ENCODE measurements around the gene PLGLB1.
"Not testable (repeated sequence)": the region's sequence is repeated elsewhere in the genome, so short reads cannot be mapped to it uniquely, and the experiment has no call there.

Gene PLGLB1

GRCh38 chr2:87021744-87022143 is at the start of gene PLGLB1:
Gene PLGLB1, minus strand, starts transcription at chr2:87021844. Its CDS starts 61 bp downstream, at chr2:87021783.
- not testable (repeated sequence) for H3K27me3 ChIP-seq (ENCODE audit: control insufficient read depth, insufficient read depth, low read length); H3K9ac ChIP-seq (ENCODE audit: low read length); H3K27ac ChIP-seq (ENCODE audit: low read depth, low read length); H3K4me1 ChIP-seq (ENCODE audit: control insufficient read depth, insufficient read depth, low read length); H3K4me3 ChIP-seq (ENCODE audit: low read depth, low read length); H3K36me3 ChIP-seq (ENCODE audit: control insufficient read depth, insufficient read depth, low read length); H3K9me3 ChIP-seq (ENCODE audit: control insufficient read depth, insufficient read depth, low read depth, low read length)

- not testable (repeated sequence) for H3K27ac ChIP-seq (ENCODE audit: low read depth, low read length); H3K36me3 ChIP-seq (ENCODE audit: control insufficient read depth, insufficient read depth, low read length); H3K4me3 ChIP-seq (ENCODE audit: low read depth, low read length); H3K9ac ChIP-seq (ENCODE audit: low read length); H3K9me3 ChIP-seq (ENCODE audit: control insufficient read depth, insufficient read depth, low read depth, low read length); H3K27me3 ChIP-seq (ENCODE audit: control insufficient read depth, insufficient read depth, low read length); H3K4me1 ChIP-seq (ENCODE audit: control insufficient read depth, insufficient read depth, low read length)
Observed at GRCh38 chr2:87064305-87064704, 42.7 kb upstream of the PLGLB1 start.

GRCh38 chr2:87063431-87063830 is 41.8 kb upstream of the PLGLB1 start:
- H3K4me1 ChIP-seq (ENCODE audit: control insufficient read depth, insufficient read depth, low read length); H3K9me3 ChIP-seq (ENCODE audit: control insufficient read depth, insufficient read depth, low read depth, low read length); H3K9ac ChIP-seq (ENCODE audit: low read length); H3K27ac ChIP-seq (ENCODE audit: low read depth, low read length); H3K36me3 ChIP-seq (ENCODE audit: control insufficient read depth, insufficient read depth, low read length); H3K27me3 ChIP-seq (ENCODE audit: control insufficient read depth, insufficient read depth, low read length); H3K4me3 ChIP-seq (ENCODE audit: low read depth, low read length): not testable (repeated sequence)

- not testable (repeated sequence) for H3K27me3 ChIP-seq (ENCODE audit: control insufficient read depth, insufficient read depth, low read length); H3K9me3 ChIP-seq (ENCODE audit: control insufficient read depth, insufficient read depth, low read depth, low read length); H3K27ac ChIP-seq (ENCODE audit: low read depth, low read length); H3K9ac ChIP-seq (ENCODE audit: low read length); H3K4me1 ChIP-seq (ENCODE audit: control insufficient read depth, insufficient read depth, low read length); H3K36me3 ChIP-seq (ENCODE audit: control insufficient read depth, insufficient read depth, low read length); H3K4me3 ChIP-seq (ENCODE audit: low read depth, low read length)
Observed at GRCh38 chr2:87061519-87061918, 39.9 kb upstream of the PLGLB1 start.

GRCh38 chr2:87057606-87058005 is 36.0 kb upstream of the PLGLB1 start:
- H3K9ac ChIP-seq (ENCODE audit: low read length); H3K4me3 ChIP-seq (ENCODE audit: low read depth, low read length): not testable (repeated sequence)

GRCh38 chr2:87056843-87057242 is 35.2 kb upstream of the PLGLB1 start:
- not testable (repeated sequence) for H3K4me1 ChIP-seq (ENCODE audit: control insufficient read depth, insufficient read depth, low read length); H3K27me3 ChIP-seq (ENCODE audit: control insufficient read depth, insufficient read depth, low read length); H3K9me3 ChIP-seq (ENCODE audit: control insufficient read depth, insufficient read depth, low read depth, low read length); H3K36me3 ChIP-seq (ENCODE audit: control insufficient read depth, insufficient read depth, low read length); H3K27ac ChIP-seq (ENCODE audit: low read depth, low read length); H3K9ac ChIP-seq (ENCODE audit: low read length); H3K4me3 ChIP-seq (ENCODE audit: low read depth, low read length)

More at GRCh38 chr2:87057606-87058005, 36.0 kb upstream of the PLGLB1 start:
- H3K4me1 ChIP-seq (ENCODE audit: control insufficient read depth, insufficient read depth, low read length); H3K27ac ChIP-seq (ENCODE audit: low read depth, low read length); H3K27me3 ChIP-seq (ENCODE audit: control insufficient read depth, insufficient read depth, low read length); H3K9me3 ChIP-seq (ENCODE audit: control insufficient read depth, insufficient read depth, low read depth, low read length); H3K36me3 ChIP-seq (ENCODE audit: control insufficient read depth, insufficient read depth, low read length): not testable (repeated sequence)

DNA sequence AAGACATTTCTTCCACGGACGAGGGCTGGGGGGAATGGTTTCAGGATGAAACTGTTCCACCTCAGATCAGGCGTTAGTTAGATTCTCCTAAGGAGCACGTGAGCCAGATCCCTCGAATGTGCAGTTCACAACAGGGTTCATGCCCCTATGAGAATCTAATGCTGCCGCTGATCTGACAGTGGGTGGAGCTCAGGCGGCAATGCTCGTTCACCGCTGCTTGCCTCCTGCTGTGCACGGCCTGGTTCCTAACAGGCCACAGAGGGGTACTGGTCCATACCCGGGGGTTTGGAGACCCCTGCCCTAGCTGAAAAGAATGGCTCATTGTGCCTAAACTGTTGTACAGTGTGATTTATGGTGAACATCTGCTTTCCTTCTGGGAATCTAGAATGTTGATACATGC is 34.8 kb upstream of the PLGLB1 start:
- H3K9me3 ChIP-seq (ENCODE audit: control insufficient read depth, insufficient read depth, low read depth, low read length); H3K4me1 ChIP-seq (ENCODE audit: control insufficient read depth, insufficient read depth, low read length); H3K36me3 ChIP-seq (ENCODE audit: control insufficient read depth, insufficient read depth, low read length): not testable (repeated sequence)

DNA sequence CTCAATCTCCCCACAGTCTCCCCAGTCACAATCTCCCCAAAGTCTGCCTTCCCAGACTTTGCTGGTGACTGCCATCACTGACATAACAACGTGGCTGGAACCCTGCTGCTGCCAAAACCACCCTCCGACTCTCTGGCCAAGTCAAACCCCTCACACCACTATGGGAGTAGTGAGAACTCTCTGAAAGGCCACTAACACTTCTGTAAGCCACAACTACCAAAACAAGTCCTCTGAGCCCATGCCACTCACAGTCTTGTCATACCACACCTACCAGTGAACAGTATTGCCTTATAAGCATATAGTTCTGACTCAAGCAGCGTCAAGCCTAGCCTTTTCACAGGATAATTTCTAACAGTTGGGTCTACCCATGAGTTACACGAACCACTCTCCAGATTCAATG is 32.7 kb upstream of the PLGLB1 start:
- H3K36me3 ChIP-seq (ENCODE audit: control insufficient read depth, insufficient read depth, low read length); H3K9ac ChIP-seq (ENCODE audit: low read length); H3K27me3 ChIP-seq (ENCODE audit: control insufficient read depth, insufficient read depth, low read length); H3K4me3 ChIP-seq (ENCODE audit: low read depth, low read length); H3K9me3 ChIP-seq (ENCODE audit: control insufficient read depth, insufficient read depth, low read depth, low read length); H3K4me1 ChIP-seq (ENCODE audit: control insufficient read depth, insufficient read depth, low read length); H3K27ac ChIP-seq (ENCODE audit: low read depth, low read length): not testable (repeated sequence)

More for the DNA sequence above, 34.8 kb upstream of the PLGLB1 start:
- H3K27ac ChIP-seq (ENCODE audit: low read depth, low read length); H3K4me3 ChIP-seq (ENCODE audit: low read depth, low read length); H3K27me3 ChIP-seq (ENCODE audit: control insufficient read depth, insufficient read depth, low read length); H3K9ac ChIP-seq (ENCODE audit: low read length): not testable (repeated sequence)

GRCh38 chr2:87041321-87041978 is 19.8 kb upstream of the PLGLB1 start:
- not testable (repeated sequence) for H3K9ac ChIP-seq (ENCODE audit: low read length); H3K4me3 ChIP-seq (ENCODE audit: low read depth, low read length); H3K27me3 ChIP-seq (ENCODE audit: control insufficient read depth, insufficient read depth, low read length); H3K36me3 ChIP-seq (ENCODE audit: control insufficient read depth, insufficient read depth, low read length); H3K4me1 ChIP-seq (ENCODE audit: control insufficient read depth, insufficient read depth, low read length); H3K9me3 ChIP-seq (ENCODE audit: control insufficient read depth, insufficient read depth, low read depth, low read length); H3K27ac ChIP-seq (ENCODE audit: low read depth, low read length)

DNA sequence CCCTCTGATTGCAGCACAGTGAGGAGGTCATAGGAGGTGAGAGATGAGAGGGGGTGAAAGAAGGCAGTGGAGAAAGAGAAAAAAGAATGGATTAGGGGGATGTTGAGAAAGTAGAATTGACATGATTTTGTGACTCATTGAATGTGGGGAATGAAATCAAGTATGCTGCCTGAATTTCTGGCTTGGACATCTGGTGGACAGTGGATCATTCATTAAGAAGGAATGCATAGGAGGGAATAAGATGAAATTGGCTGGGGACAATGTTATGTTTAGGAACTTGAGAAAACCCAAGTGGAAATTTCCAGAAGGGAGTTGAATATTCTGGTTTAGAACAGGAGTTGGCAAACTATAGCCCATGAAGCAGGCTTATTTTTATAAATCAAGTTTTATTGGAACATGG is 7.0 kb upstream of the PLGLB1 start:
- not testable (repeated sequence) for H3K9me3 ChIP-seq (ENCODE audit: control insufficient read depth, insufficient read depth, low read depth, low read length); H3K27me3 ChIP-seq (ENCODE audit: control insufficient read depth, insufficient read depth, low read length); H3K36me3 ChIP-seq (ENCODE audit: control insufficient read depth, insufficient read depth, low read length); H3K4me3 ChIP-seq (ENCODE audit: low read depth, low read length); H3K4me1 ChIP-seq (ENCODE audit: control insufficient read depth, insufficient read depth, low read length); H3K9ac ChIP-seq (ENCODE audit: low read length); H3K27ac ChIP-seq (ENCODE audit: low read depth, low read length)

GRCh38 chr2:87026816-87027215 is 5.2 kb upstream of the PLGLB1 start:
- not testable (repeated sequence) for H3K27me3 ChIP-seq (ENCODE audit: control insufficient read depth, insufficient read depth, low read length)

DNA sequence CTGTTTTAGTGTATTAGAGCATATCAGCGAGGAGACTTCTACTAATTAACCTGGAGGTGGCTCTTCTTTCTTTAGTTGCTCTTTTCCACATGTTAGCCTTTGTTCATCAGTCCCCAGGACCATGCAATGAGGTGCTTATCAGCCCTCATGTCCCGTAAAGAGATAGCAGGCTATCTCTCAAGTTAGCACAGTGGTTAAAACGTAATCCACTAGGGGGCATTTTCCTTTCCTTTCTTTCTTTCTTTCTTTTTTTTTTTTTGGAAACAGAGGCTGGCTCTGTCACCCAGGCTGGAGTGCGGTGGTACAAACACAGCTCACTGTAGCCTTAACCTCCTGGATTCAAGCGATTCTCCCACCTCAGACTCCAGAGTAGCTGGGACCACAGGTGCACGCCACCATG is 4.3 kb upstream of the PLGLB1 start:
- H3K27ac ChIP-seq (ENCODE audit: low read depth, low read length); H3K36me3 ChIP-seq (ENCODE audit: control insufficient read depth, insufficient read depth, low read length); H3K4me1 ChIP-seq (ENCODE audit: control insufficient read depth, insufficient read depth, low read length); H3K9ac ChIP-seq (ENCODE audit: low read length); H3K27me3 ChIP-seq (ENCODE audit: control insufficient read depth, insufficient read depth, low read length); H3K9me3 ChIP-seq (ENCODE audit: control insufficient read depth, insufficient read depth, low read depth, low read length); H3K4me3 ChIP-seq (ENCODE audit: low read depth, low read length): not testable (repeated sequence)

More at GRCh38 chr2:87026816-87027215, 5.2 kb upstream of the PLGLB1 start:
- not testable (repeated sequence) for H3K9ac ChIP-seq (ENCODE audit: low read length); H3K36me3 ChIP-seq (ENCODE audit: control insufficient read depth, insufficient read depth, low read length); H3K9me3 ChIP-seq (ENCODE audit: control insufficient read depth, insufficient read depth, low read depth, low read length); H3K4me1 ChIP-seq (ENCODE audit: control insufficient read depth, insufficient read depth, low read length); H3K4me3 ChIP-seq (ENCODE audit: low read depth, low read length); H3K27ac ChIP-seq (ENCODE audit: low read depth, low read length)

Measured in HUES6 (cell line).